Transverse colon (tissue), 4 donors: ENCODE results near the gene FAM20C. TPM values are rescaled to one million over a fixed set of nuclear protein-coding genes. Genes with fewer than 3 reads are reported as not detected.

ENCODE experiments used
- DNase-seq: peaks from one replicate; pipeline ENCODE4 v3.0.0-alpha.2; 2019
- H3K27ac ChIP-seq, 4 donors: fragments of 200-600 bp; sonication (generic); 2 replicates each; pipeline ENCODE4 v1.5.1; 2016 to 2018; ENCODE audit warnings: inconsistent platforms in 4 of 4
- H3K27me3 ChIP-seq: fragments of 200-600 bp; sonication (generic); 2 replicates; pipeline ENCODE4 v1.5.1; 2017; ENCODE audit warnings: inconsistent platforms
- H3K36me3 ChIP-seq, 4 donors: fragments of 200-600 bp; sonication (generic); 2 replicates each; pipeline ENCODE4 v1.5.1; 2017 to 2019; ENCODE audit warnings: inconsistent platforms in 4 of 4
- H3K4me1 ChIP-seq, 4 donors: fragments of 200-600 bp; sonication (generic); 2 replicates each; pipeline ENCODE4 v1.5.1; 2017 to 2020; ENCODE audit warnings: inconsistent platforms in 4 of 4
- H3K4me3 ChIP-seq, 4 donors: fragments of 200-600 bp; sonication (generic); 1 replicate in 1 of 4; 2 replicates in 3 of 4; pipeline versions ENCODE4 v1.5.1 to v1.6.1; 2017 to 2019; ENCODE audit warnings: inconsistent platforms in 4 of 4
- H3K9me3 ChIP-seq, 2 donors: fragments of 200-600 bp; sonication (generic); 2 replicates each; pipeline ENCODE4 v1.5.1; 2017 to 2019; ENCODE audit warnings: inconsistent platforms in 2 of 2
- EP300 ChIP-seq: sonication (generic); formaldehyde crosslinking; IDR thresholded peaks from one replicate; pipeline ENCODE4 v1.6.1; 2017; ENCODE audit warnings: antibody characterized with exemption, low read depth
- POLR2A ChIP-seq: fragments of 450-650 bp; IDR thresholded peaks from one replicate; pipeline ENCODE4 v1.6.1; 2016; ENCODE audit warnings: antibody characterized with exemption, mild to moderate bottlenecking, moderate library complexity
- POLR2AphosphoS5 ChIP-seq, 3 donors: sonication (generic); formaldehyde crosslinking; IDR thresholded peaks; one replicate each; pipeline ENCODE4 v1.6.1; 2016; ENCODE audit warnings: antibody characterized with exemption in 3 of 3
- WGBS, 2 donors: methylation state at CpG; one replicate each; pipeline ENCODE4 v1.1.5; 2018; ENCODE audit warnings: low coverage in 1 of 2; 5-methylcytosine and 5-hydroxymethylcytosine counted together
- in situ Hi-C, 4 donors: fragments of 200-750 bp; cut with MboI; loops; one replicate each; pipeline versions ENCODE4 v1.15.0 to v1.15.1; 2017; ENCODE audit warnings: low sequenced_read_pairs in 3 of 4, low pct_ligation_motif_present in 1 of 4, low pct_unique_long_range_greater_than_20kb in 1 of 4
- intact Hi-C: fragments of 100-400 bp; cut with DNase I; formaldehyde crosslinking; loops from one replicate; pipeline ENCODE4 v1.15.1; 2023; ENCODE audit warnings: low total_unique reads
- total RNA-seq, 4 donors: library from RNA; depleted of rRNA; stranded (reverse); fragments of >200 nt; gene quantifications; one replicate each; pipeline ENCODE4 v1.1.0, GENCODE V29; 2016
- TF ChIP-seq, protein P1 (sequence below), 5 experiments: fragments of 200-600 bp in 3 of 5; fragments of 450-650 bp in 2 of 5; sonication (generic) in 3 of 5; IDR thresholded peaks; 1 replicate in 2 of 5; 2 replicates in 3 of 5; pipeline ENCODE4 v1.5.1; 2016 to 2017; ENCODE audit warnings: antibody characterized with exemption in 5 of 5, inconsistent platforms in 3 of 5, mild to moderate bottlenecking in 2 of 5, moderate library complexity in 1 of 5

FAM20C gene
- total RNA-seq, 4 donors from 2014 or later = 10.5 to 62.3 (median 23.5) TPM

DNA sequence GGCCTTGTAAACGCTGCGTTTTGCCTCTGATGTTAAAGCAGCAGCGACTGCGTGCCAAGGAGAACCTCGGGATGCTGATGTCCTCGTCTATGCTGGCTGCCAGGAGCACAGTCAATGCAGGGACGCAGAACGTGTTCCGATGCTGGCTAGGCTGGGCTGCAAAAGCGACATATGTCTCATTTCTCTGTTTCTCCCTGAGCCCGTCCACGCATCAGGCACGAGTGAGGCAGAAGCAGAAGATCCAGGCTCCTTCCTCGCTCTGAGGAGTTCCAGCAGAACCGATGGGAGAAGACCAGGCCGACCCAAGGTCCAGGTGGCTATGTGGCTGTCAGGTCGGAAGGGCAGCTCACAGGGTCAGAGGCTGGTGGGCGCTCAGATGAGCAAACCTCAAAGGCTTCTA is 93.9 kb downstream of the FAM20C start:
- in situ Hi-C loops (no loop called here), intact Hi-C loops (no loop called here)
- Histone ChIP-seq H3K36me3 (no peaks in the 10 kb centered on the region), H3K27me3 (peaks cover 39% of the 10 kb centered on the region), H3K4me1 (peaks cover 9 to 37% (median 17%) of the 10 kb centered on the region in 4 donors), H3K4me3 (no peak overlapping the region), H3K9me3 (no peaks in the 10 kb centered on the region), H3K27ac (peak overlapping the region; percentile 77 to 90 (median 84))
- 88 to 100% methylated on average over 1 to 18 of the region's 18 CpGs for WGBS, 2 donors
- TF ChIP-seq EP300 (no peak), POLR2AphosphoS5 (IDR thresholded peaks at IDR 0.05) (no peak), POLR2A (no peak)
- TF ChIP-seq, protein P1, sequence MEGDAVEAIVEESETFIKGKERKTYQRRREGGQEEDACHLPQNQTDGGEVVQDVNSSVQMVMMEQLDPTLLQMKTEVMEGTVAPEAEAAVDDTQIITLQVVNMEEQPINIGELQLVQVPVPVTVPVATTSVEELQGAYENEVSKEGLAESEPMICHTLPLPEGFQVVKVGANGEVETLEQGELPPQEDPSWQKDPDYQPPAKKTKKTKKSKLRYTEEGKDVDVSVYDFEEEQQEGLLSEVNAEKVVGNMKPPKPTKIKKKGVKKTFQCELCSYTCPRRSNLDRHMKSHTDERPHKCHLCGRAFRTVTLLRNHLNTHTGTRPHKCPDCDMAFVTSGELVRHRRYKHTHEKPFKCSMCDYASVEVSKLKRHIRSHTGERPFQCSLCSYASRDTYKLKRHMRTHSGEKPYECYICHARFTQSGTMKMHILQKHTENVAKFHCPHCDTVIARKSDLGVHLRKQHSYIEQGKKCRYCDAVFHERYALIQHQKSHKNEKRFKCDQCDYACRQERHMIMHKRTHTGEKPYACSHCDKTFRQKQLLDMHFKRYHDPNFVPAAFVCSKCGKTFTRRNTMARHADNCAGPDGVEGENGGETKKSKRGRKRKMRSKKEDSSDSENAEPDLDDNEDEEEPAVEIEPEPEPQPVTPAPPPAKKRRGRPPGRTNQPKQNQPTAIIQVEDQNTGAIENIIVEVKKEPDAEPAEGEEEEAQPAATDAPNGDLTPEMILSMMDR (IDR thresholded peaks at IDR 0.05) = no peak
- DNase-seq = no peak

DNA sequence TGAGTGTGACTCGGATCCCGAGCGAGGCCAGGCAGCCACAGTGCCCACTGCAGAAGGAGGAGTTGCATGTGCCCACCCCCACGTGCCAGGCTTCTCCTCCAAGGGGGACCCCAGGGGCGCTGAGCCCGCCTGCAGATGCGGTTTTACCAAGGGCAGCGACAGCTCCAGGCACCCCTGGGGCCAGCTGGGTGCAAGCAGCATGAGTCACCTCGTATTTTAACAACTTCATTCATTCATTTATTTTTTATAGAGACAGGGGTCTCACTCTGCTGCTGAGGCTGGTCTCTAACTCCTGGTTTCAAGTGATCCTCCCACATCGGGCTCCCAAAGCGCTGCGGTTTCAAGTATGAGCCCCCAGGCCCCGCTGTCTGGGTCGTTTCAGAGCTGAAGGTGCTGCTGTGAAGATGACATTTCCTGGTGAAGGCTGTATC is 96.3 kb downstream of the FAM20C start:
- DNase-seq = no peak
- Histone ChIP-seq H3K4me1 (peaks cover 9 to 37% (median 17%) of the 10 kb centered on the region in 4 donors), H3K27me3 (peaks cover 61% of the 10 kb centered on the region), H3K4me3 (no peak overlapping the region), H3K9me3 (no peaks in the 10 kb centered on the region), H3K27ac (no peak overlapping the region), H3K36me3 (no peaks in the 10 kb centered on the region)
- in situ Hi-C loops (no loop called here), intact Hi-C loops (no loop called here)
- TF ChIP-seq POLR2A (no peak), POLR2AphosphoS5 (IDR thresholded peaks at IDR 0.05) (no peak), EP300 (no peak)
- TF ChIP-seq, protein P1 (IDR thresholded peaks at IDR 0.05) = no peak
- 40 to 86% methylated on average over 3 to 14 of the region's 14 CpGs for WGBS, 2 donors

DNA sequence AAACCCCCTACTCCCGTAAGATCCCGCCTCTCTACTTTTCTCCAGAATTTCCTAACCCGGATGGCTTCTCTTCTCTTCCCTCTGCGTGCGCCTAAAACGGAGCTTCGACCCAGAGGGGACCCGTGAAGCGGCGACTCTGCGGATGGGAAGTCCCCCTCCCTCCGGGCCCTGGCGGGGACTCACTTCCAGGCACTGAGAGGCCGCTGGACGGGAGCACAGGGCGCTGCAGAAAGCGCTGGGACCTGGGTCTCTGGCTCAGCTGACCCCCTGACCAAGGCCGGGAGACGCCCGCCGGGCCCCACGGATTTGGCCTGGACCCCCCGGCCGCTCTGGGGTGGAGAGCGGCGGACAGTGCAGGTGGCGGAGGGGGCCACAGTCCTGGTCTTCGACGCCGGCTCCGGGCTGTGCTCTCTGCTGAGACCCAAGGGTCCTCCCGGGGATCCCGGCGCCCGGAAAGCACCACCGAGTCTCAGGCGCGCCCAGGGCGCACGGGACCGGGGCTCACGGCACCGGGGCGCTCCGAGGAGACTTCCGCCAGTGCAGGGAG is 96.9 kb downstream of the FAM20C start:
- in situ Hi-C loops = no loop called here

DNA sequence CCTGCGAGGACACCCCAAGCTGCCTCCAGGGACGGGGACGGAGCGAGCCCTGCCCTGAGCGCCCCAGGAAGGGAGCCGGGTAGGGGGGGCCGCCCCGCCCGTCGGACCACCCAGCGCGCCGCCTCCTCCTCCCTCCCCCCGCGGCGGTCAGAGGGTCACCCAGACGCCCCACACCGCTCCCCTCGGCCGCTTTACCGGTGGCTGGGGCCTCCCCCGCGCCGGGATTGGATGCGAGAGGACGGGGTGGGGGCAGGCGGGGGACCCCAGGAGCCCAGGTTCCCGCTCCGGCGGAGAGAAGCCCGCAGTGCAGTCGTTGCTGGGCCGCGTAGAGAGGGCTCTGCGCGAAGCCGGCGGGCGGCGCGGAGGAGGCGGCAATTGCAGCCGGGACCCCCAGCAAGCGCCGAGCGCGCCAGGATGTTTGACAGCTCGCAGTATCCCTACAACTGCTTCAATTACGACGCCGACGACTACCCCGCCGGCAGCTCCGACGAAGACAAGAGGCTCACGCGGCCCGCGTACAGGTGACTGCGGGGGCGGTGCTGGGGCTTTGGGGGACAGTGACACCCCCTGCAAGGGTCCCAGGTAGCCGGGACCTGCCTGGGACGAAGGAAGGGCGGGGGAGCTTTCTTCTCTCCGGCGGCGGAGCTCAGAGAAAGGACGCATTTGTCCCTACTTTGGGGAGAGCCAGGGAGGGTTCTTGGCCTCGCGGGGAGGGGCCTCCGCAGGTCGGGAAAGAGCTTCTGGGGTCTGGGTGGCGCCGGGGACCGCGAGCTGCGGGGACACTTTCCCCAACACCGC is 97.6 kb downstream of the FAM20C start, which contains the start of gene FOXL3:
Gene FOXL3, plus strand, starts transcription at position 415 of the 798 bp plus-strand sequence. Its CDS starts 0 bp downstream, at position 415.
- peaks cover 8 to 41% (median 23%) of the 10 kb centered on the region in 4 donors for H3K4me1 ChIP-seq
- 24% methylated on average over 23 of the region's 79 CpGs; no CpG with 5 or more reads in 1 of the 2 donors for WGBS, 2 donors
- in situ Hi-C loops = no loop called here
- peaks cover 67% of the 10 kb centered on the region for H3K27me3 ChIP-seq
- TF ChIP-seq POLR2AphosphoS5 (IDR thresholded peaks at IDR 0.05) (no peak), EP300 (no peak), POLR2A (no peak)
- TF ChIP-seq, protein P1 (IDR thresholded peaks at IDR 0.05) = no peak
- no peaks in the 10 kb centered on the region for H3K9me3 ChIP-seq
- no peak for DNase-seq
- intact Hi-C loops = no loop called here
- peak within 1 kb of the TSS in 2 of 4 donors; percentile 12 to 14 for H3K4me3 ChIP-seq
- no peaks in the 10 kb centered on the region for H3K36me3 ChIP-seq
- no peak within 1 kb of the TSS for H3K27ac ChIP-seq

More for the DNA sequence above, 96.9 kb downstream of the FAM20C start:
- peaks cover 61% of the 10 kb centered on the region for H3K27me3 ChIP-seq
- H3K27ac ChIP-seq = no peak overlapping the region
- H3K4me3 ChIP-seq = no peak overlapping the region
- no peaks in the 10 kb centered on the region for H3K36me3 ChIP-seq
- WGBS, 2 donors = 63% methylated on average over 46 of the region's 46 CpGs; no CpG with 5 or more reads in 1 of the 2 donors
- DNase-seq = no peak
- no peaks in the 10 kb centered on the region for H3K9me3 ChIP-seq
- H3K4me1 ChIP-seq = peaks cover 9 to 39% (median 20%) of the 10 kb centered on the region in 4 donors
- intact Hi-C loops = no loop called here
- no peak for TF ChIP-seq POLR2A
- TF ChIP-seq, protein P1 (IDR thresholded peaks at IDR 0.05) = no peak
- no peak for TF ChIP-seq EP300
- no peak for TF ChIP-seq POLR2AphosphoS5 (IDR thresholded peaks at IDR 0.05)
